H1 (cell line): ENCODE measurements around the gene NOC3L. TPM values are rescaled to one million over a fixed set of nuclear protein-coding genes. Genes with fewer than 3 reads are reported as not detected.

ENCODE experiments used
- CTCF ChIA-PET: fragments of 300-600 bp; sonication (Branson Sonifier 250); formaldehyde crosslinking; loops from one replicate; lab custom pipeline; 2021; ENCODE audit not compliant: partially characterized antibody; lab: Charles Lee
- POLR2A ChIA-PET: fragments of 300-600 bp; sonication (Branson Sonifier 250); formaldehyde crosslinking; loops from one replicate; lab custom pipeline; 2021; ENCODE audit warnings: inconsistent platforms; ENCODE audit not compliant: partially characterized antibody; lab: Charles Lee
- DNase-seq, 2 experiments: peaks; one replicate each; pipeline versions ENCODE4 v3.0.0 to v3.0.0-alpha.2; 2010 to 2022; ENCODE audit warnings: low spot score in 2 of 2, low read depth in 1 of 2, mixed read lengths in 1 of 2
- FAIRE-seq: peaks from 2 replicates; lab custom pipeline; 2011; peaks lifted over from hg19 to GRCh38; lab: Jason Lieb, UNC
- H2AFZ ChIP-seq: 2 replicates; pipeline ENCODE4 v1.8.1; 2012; ENCODE audit warnings: low read length, inconsistent platforms
- H2AK5ac ChIP-seq: 2 replicates; pipeline ENCODE4 v1.6.1; 2013; ENCODE audit warnings: low read depth, low read length
- H2BK120ac ChIP-seq: replicated peaks from 2 replicates; pipeline ENCODE3; 2013; ENCODE audit warnings: low read depth, low read length, inconsistent platforms
- H2BK12ac ChIP-seq: 2 replicates; pipeline ENCODE4 v1.6.1; 2013; ENCODE audit warnings: low read depth, low read length
- H2BK15ac ChIP-seq: 2 replicates; pipeline ENCODE4 v1.6.1; 2013; ENCODE audit warnings: low read length
- H2BK20ac ChIP-seq: 2 replicates; pipeline ENCODE4 v1.6.1; 2013; ENCODE audit warnings: low read length
- H2BK5ac ChIP-seq: 2 replicates; pipeline ENCODE4 v1.6.1; 2013; ENCODE audit warnings: low read depth, low read length
- H3K14ac ChIP-seq: 2 replicates; pipeline ENCODE4 v1.6.1; 2013; ENCODE audit warnings: inconsistent platforms; ENCODE audit not compliant: insufficient read length
- H3K18ac ChIP-seq: 2 replicates; pipeline ENCODE4 v1.6.1; 2013; ENCODE audit warnings: low read length; ENCODE audit errors: extremely low read depth
- H3K23ac ChIP-seq: 2 replicates; pipeline ENCODE4 v1.6.1; 2013; ENCODE audit warnings: inconsistent platforms; ENCODE audit not compliant: insufficient read length
- H3K23me2 ChIP-seq: 2 replicates; pipeline ENCODE4 v1.6.1; 2013; ENCODE audit warnings: low read depth, low read length
- H3K27ac ChIP-seq: 2 replicates; pipeline ENCODE4 v1.6.1; 2011; ENCODE audit warnings: low read depth, low read length, inconsistent platforms
- H3K27me3 ChIP-seq, 4 experiments: replicated peaks in 1 of 4; 1 replicate in 1 of 4; 2 replicates in 3 of 4; pipeline versions ENCODE4 v1.6.1 to v1.8.1; 2011 to 2013; ENCODE audit warnings: low read length in 3 of 4, mild to moderate bottlenecking in 3 of 4, inconsistent platforms in 2 of 4, mixed read lengths in 2 of 4, moderate library complexity in 1 of 4; ENCODE audit not compliant: control insufficient read depth in 3 of 4, insufficient read depth in 3 of 4; ENCODE audit errors: extremely low read depth in 1 of 4
- H3K36me3 ChIP-seq, 4 experiments: 2 replicates each; pipeline versions ENCODE4 v1.6.1 to v1.8.1; 2011 to 2013; ENCODE audit warnings: mild to moderate bottlenecking in 4 of 4, low read length in 3 of 4, moderate library complexity in 2 of 4, control low read depth in 1 of 4, inconsistent platforms in 1 of 4; ENCODE audit not compliant: insufficient read depth in 4 of 4, control insufficient read depth in 2 of 4
- H3K4ac ChIP-seq: replicated peaks from 2 replicates; pipeline ENCODE3; 2013; ENCODE audit warnings: low read length, low read depth, mixed read lengths, inconsistent platforms; ENCODE audit not compliant: insufficient read length
- H3K4me1 ChIP-seq, 4 experiments: replicated peaks in 1 of 4; 1 replicate in 1 of 4; 2 replicates in 3 of 4; pipeline versions ENCODE4 v1.6.1 to v1.8.1; 2011 to 2013; ENCODE audit warnings: low read length in 3 of 4, inconsistent platforms in 2 of 4, mixed read lengths in 1 of 4; ENCODE audit not compliant: insufficient read depth in 4 of 4, control insufficient read depth in 3 of 4
- H3K4me2 ChIP-seq, 2 experiments: 2 replicates each; pipeline versions ENCODE4 v1.6.1 to v1.8.1; 2011 to 2013; ENCODE audit warnings: low read depth in 2 of 2, low read length in 2 of 2, control low read depth in 1 of 2, inconsistent platforms in 1 of 2, mild to moderate bottlenecking in 1 of 2; ENCODE audit not compliant: insufficient read depth in 1 of 2
- H3K4me3 ChIP-seq, 4 experiments: fragments of 200-600, 300-600 bp in 1 of 4; sonication (generic), shearing (Covaris generic), sonication (Bioruptor Twin) in 1 of 4; 2 replicates each; pipeline versions ENCODE4 v1.5.1 to v1.8.1; 2011 to 2016; ENCODE audit warnings: low read length in 4 of 4, low read depth in 3 of 4, control low read depth in 2 of 4, inconsistent platforms in 2 of 4, mild to moderate bottlenecking in 2 of 4, mixed read lengths in 1 of 4, moderate library complexity in 1 of 4; ENCODE audit not compliant: insufficient read depth in 2 of 4; ENCODE audit errors: extremely low read depth in 1 of 4
- H3K56ac ChIP-seq: replicated peaks from 2 replicates; pipeline ENCODE3; 2013; ENCODE audit warnings: low read depth, mild to moderate bottlenecking, mixed read lengths, low read length, inconsistent platforms; ENCODE audit not compliant: insufficient read length
- H3K79me1 ChIP-seq: 2 replicates; pipeline ENCODE4 v1.6.1; 2013; ENCODE audit warnings: low read depth, low read length, control low read depth
- H3K79me2 ChIP-seq, 2 experiments: 2 replicates each; pipeline versions ENCODE4 v1.6.1 to v1.8.1; 2012 to 2013; ENCODE audit warnings: low read length in 2 of 2, mild to moderate bottlenecking in 2 of 2, inconsistent platforms in 1 of 2; ENCODE audit not compliant: insufficient read depth in 2 of 2, control insufficient read depth in 1 of 2
- H3K9ac ChIP-seq, 4 experiments: replicated peaks in 1 of 4; 1 replicate in 1 of 4; 2 replicates in 3 of 4; pipeline versions ENCODE4 v1.6.1 to v1.8.1; 2011 to 2013; ENCODE audit warnings: low read depth in 3 of 4, low read length in 3 of 4, control low read depth in 2 of 4, mild to moderate bottlenecking in 2 of 4, moderate library complexity in 2 of 4, inconsistent platforms in 1 of 4; ENCODE audit errors: extremely low read depth in 1 of 4
- H3K9me3 ChIP-seq, 2 experiments: 2 replicates each; pipeline versions ENCODE4 v1.6.1 to v1.8.1; 2012 to 2013; ENCODE audit warnings: mild to moderate bottlenecking in 2 of 2, moderate library complexity in 2 of 2, control low read depth in 1 of 2, inconsistent platforms in 1 of 2, low read depth in 1 of 2, low read length in 1 of 2, mixed read lengths in 1 of 2; ENCODE audit not compliant: insufficient read depth in 2 of 2
- H4K20me1 ChIP-seq, 2 experiments: replicated peaks in 1 of 2; 2 replicates each; pipeline versions ENCODE3 to v1.8.1; 2011 to 2013; ENCODE audit warnings: inconsistent platforms in 2 of 2, low read length in 2 of 2, mild to moderate bottlenecking in 1 of 2; ENCODE audit not compliant: insufficient read depth in 2 of 2, control insufficient read depth in 1 of 2
- H4K5ac ChIP-seq: 2 replicates; pipeline ENCODE4 v1.6.1; 2013; ENCODE audit warnings: low read length, low read depth, mixed read lengths, inconsistent platforms; ENCODE audit not compliant: insufficient read length
- H4K8ac ChIP-seq: 2 replicates; pipeline ENCODE4 v1.8.0; 2013; ENCODE audit warnings: mild to moderate bottlenecking, moderate library complexity, low read length, inconsistent platforms; ENCODE audit not compliant: insufficient read depth; ENCODE audit errors: extremely low read depth
- H4K91ac ChIP-seq: replicated peaks from 2 replicates; pipeline ENCODE3; 2013; ENCODE audit warnings: low read length, mixed read lengths, inconsistent platforms; ENCODE audit not compliant: insufficient read length
- HDAC6 ChIP-seq: IDR thresholded peaks from one replicate; pipeline ENCODE4 v1.7.1; 2012; ENCODE audit warnings: low read depth, mild to moderate bottlenecking, inconsistent platforms, low read length, moderate library complexity
- KDM1A ChIP-seq: fragments of 200-600, 300-600 bp; sonication (generic); IDR thresholded peaks from 2 replicates; pipeline ENCODE4 v1.7.1; 2016; ENCODE audit warnings: mild to moderate bottlenecking, low read length, borderline replicate concordance
- NANOG ChIP-seq: IDR thresholded peaks from 2 replicates; pipeline ENCODE4 v1.6.1; 2011; ENCODE audit warnings: low read length, low read depth, mild to moderate bottlenecking, inconsistent platforms; ENCODE audit not compliant: insufficient read depth, poor library complexity, severe bottlenecking
- SP1 ChIP-seq: IDR thresholded peaks from 2 replicates; pipeline ENCODE4 v1.6.1; 2011; ENCODE audit warnings: low read depth, low read length
- WGBS, 2 experiments: shearing (Covaris generic) in 1 of 2; methylation state at CpG; one replicate each; pipeline versions ENCODE4 v1.1.6 to v1.1.7; 2013 to 2015; ENCODE audit warnings: low lambda C conversion rate in 2 of 2, mixed read lengths in 2 of 2, inconsistent platforms in 1 of 2, low coverage in 1 of 2, missing lambda C conversion rate in 1 of 2; ENCODE audit not compliant: insufficient replicate concordance in 2 of 2, insufficient coverage in 1 of 2, insufficient read length in 1 of 2; ENCODE audit errors: extremely low coverage in 1 of 2, missing lambda C conversion rate in 1 of 2; 5-methylcytosine and 5-hydroxymethylcytosine counted together
- polyA plus RNA-seq, 7 experiments: library from polyadenylated mRNA; depleted of rRNA in 3 of 7; stranded (reverse) in 5 of 7; unstranded in 2 of 7; fragments of >200 nt in 5 of 7; fragments of 200-250 nt in 2 of 7; gene quantifications; 1 replicate in 5 of 7; 2 replicates in 1 of 7; 4 replicates in 1 of 7; pipeline versions ENCODE4 v1.2.1 to v1.2.3, GENCODE V29; 2011 to 2013; ENCODE audit warnings: missing spikeins in 2 of 7, mixed read lengths in 2 of 7
- total RNA-seq: library from RNA; stranded (reverse); fragmentation: NEBNext Ultra II Directional; extraction: Animal tissue kit (Norgen Biotek cat#: 25700); gene quantifications from 2 replicates; pipeline ENCODE4 v1.2.1, GENCODE V29; 2021
- TF ChIP-seq, protein P1 (sequence below): IDR thresholded peaks from 2 replicates; pipeline ENCODE4 v1.6.1; 2011; ENCODE audit warnings: low read depth, mild to moderate bottlenecking, low read length; ENCODE audit not compliant: insufficient read depth

NOC3L gene
- total and polyA plus RNA-seq, 2 of the 8 experiments (the other 6 are each of a cell fraction or from before 2014, with no cell fraction given), result 7.1 to 39.1 TPM

DNA sequence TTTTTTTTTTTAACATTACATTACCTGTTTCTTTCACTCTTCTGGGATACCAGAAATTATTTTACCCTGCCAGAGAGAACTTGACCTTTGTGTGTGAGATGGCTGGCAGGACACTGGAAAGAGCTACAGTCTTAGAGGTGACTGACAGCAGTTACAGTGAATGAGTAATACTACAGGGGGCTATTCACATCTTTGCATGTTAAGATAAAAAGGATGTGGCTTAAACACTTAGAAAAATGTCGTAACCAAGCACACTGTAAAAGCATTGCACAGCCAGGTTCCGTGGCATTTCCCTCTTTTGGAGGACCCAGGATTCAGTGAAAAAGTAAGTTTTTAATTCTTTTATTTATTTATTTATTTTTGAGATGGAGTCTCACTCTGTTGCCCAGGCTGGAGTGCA lies 20.8 kb upstream of the NOC3L start:
- H2BK12ac ChIP-seq, result no peak overlapping the region
- H2BK5ac ChIP-seq, result no peak overlapping the region
- no peak overlapping the region for H2BK15ac ChIP-seq
- no peak overlapping the region for H3K4me2 ChIP-seq
- no peak overlapping the region for H4K8ac ChIP-seq
- H3K4me3 ChIP-seq, result no peak overlapping the region
- 97% methylated on average over 2 of the region's 2 CpGs; no CpG with 5 or more reads in 1 of the 2 experiments for WGBS, 2 experiments
- H3K23me2 ChIP-seq, result no peaks in the 10 kb centered on the region
- no peak overlapping the region for H3K27ac ChIP-seq
- no peak overlapping the region for H2AFZ ChIP-seq
- no peak overlapping the region for H2AK5ac ChIP-seq
- no peak overlapping the region for H2BK120ac ChIP-seq
- H3K79me2 ChIP-seq, result no peaks in the 10 kb centered on the region
- FAIRE-seq (no peak), DNase-seq (no peak)
- H3K27me3 ChIP-seq, result no peaks in the 10 kb centered on the region
- H3K9ac ChIP-seq, result no peak overlapping the region
- no peak overlapping the region for H3K14ac ChIP-seq
- no peak overlapping the region for H3K18ac ChIP-seq
- no peaks in the 10 kb centered on the region for H3K36me3 ChIP-seq
- H3K4ac ChIP-seq, result no peak overlapping the region
- no peak overlapping the region for H3K23ac ChIP-seq
- H3K9me3 ChIP-seq, result peaks cover 0 to 2% of the 10 kb centered on the region in 2 experiments; a peak in 2 of 4 replicates
- H4K20me1 ChIP-seq, result no peaks in the 10 kb centered on the region
- H3K56ac ChIP-seq, result no peak overlapping the region
- no peak overlapping the region for H4K5ac ChIP-seq
- H2BK20ac ChIP-seq, result no peak overlapping the region
- no peak overlapping the region for H4K91ac ChIP-seq
- ChIA-PET CTCF (interaction anchor here (0.5 to 0.9 kb wide), 5 partner anchors 9 to 1215 kb away, joined by 3 to 4 read pairs (median 4); no protein-coding TSS in a partner anchor), POLR2A (interaction anchor here (1.3 kb wide), 1 partner anchor 162 kb away, joined by 4 read pairs; the partner anchor contains the start of gene HELLS)
- no peaks in the 10 kb centered on the region for H3K79me1 ChIP-seq
- H3K4me1 ChIP-seq, result no peaks in the 10 kb centered on the region
- TF ChIP-seq HDAC6, result no peak
- TF ChIP-seq, protein P1, sequence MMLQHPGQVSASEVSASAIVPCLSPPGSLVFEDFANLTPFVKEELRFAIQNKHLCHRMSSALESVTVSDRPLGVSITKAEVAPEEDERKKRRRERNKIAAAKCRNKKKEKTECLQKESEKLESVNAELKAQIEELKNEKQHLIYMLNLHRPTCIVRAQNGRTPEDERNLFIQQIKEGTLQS, result no peak
- no peak for TF ChIP-seq SP1
- TF ChIP-seq KDM1A, result no peak
- TF ChIP-seq NANOG, result no peak
